ENCODE data around the gene INTS6L.
"Not testable (repeated sequence)": the region's sequence is repeated elsewhere in the genome, so short reads cannot be mapped to it uniquely, and the experiment has no call there.

Gene INTS6L

DNA sequence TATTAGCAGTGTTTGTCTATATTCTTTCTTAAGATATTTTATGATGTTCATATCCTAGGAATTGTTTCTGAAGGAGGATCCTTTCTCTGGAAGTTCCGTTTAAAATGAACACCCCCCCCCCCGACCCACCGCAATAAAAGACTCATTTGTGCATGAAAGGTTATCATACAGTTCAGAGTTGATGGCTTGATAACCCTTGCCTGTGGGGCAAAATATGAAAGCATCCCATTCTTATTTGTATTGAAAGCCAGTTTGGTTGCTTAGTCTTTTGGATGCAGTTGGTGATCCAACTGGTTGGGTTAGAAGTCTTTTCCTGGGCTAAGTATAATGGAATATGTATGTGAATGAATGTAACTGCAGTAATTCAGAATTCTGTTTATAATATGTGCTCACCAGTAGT is 8.3 kb downstream of the INTS6L start:
- DNase-seq = no peak

DNA sequence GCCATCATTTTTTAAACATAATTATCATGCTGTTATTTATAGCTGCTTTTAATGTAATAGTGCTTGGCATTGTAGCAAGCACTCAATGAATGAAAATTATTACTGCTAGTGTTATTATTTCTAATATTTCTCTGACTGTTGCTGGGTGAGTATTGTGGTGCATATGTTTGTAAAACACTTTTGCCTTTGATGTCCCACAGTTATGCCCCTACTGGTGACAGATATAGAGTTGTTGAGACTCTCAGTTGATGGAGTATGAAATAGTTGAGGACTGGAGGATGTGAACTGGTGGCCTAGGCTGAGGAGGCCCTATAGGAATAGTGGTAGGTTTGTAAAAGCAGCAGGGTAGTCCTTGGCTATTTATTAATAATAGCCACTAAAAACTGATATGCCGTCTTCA is 9.6 kb downstream of the INTS6L start:
- no peak for DNase-seq

DNA sequence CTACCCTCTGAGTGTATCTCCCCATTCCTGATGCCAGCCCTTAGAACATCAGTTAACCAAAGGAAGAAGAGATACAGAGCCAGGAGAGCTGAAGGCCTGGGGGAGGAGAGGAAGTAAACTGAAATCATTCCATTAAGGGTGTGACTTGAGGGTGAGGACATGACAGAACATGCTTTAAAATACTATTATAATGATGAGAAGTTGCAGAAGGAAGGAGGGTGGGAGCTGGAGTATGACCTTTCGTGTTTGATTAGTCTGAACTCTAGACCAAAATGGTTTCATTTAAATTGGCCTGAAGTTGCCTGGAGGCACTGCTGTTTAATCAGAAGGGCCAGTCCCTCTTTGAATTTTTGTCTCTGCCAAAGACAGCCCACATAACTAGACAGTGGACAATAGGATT is 11.4 kb downstream of the INTS6L start:
- no peak for DNase-seq

- DNase-seq = no peak
Measured at GRCh38 chrX:135535077-135535940, 14.8 kb downstream of the INTS6L start.

DNA sequence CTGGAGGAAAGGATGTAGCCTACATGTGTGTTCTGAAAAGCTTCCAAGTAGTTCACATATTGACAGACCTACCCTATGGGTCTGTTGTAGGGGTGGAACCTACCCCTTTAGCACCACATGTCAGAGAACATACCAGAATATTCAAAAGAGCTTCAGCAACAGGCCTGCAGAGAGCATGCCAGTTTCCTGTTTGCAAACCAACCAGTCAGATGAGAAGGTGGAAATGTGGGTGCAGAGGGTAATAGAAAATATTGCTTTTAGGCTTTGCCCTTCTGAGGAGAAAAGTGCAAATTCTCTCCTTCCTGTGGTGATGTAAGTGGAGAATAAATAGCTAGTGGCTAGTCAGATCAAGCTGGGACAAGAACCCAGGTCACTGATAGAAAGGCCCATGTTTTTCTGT is 16.4 kb downstream of the INTS6L start:
- DNase-seq = no peak

DNA sequence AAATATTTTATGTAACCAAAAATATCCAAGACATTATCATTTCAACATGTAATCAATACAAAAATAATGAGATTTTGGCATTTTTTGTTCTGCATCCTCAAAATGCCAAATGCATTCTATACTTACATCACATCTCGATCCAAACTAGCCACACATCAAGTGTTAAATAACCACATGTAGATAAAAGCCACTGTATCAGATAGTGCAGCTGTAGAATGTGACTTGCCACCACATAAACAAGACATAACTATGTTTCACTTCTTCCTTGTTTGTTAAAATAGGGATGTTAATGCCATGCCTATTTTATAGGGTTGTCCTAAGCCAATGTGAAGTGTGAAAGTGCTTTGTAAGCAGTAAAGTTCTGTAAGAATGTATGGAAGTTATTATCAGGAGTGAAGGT is 20.9 kb downstream of the INTS6L start:
- no peak for DNase-seq

DNA sequence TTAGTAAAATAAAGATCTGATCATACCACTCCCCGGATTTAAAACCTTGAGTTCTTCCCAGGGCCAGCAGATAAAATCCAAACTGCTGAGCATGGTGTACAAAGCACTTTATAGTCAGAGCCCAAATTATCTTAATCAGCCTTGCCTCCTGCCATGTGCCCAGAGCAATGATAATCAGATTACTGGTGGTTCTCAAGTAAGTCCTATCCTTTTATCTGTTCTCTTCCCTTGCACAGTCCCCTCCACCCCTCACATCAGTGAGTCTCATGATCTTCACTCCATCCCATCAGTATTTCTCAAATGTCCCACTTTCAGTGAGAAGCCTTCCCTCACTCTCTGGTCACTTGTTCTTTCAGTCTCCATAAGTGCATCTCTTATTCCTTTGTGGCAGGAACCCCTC is 22.7 kb downstream of the INTS6L start:
- DNase-seq = no peak

DNA sequence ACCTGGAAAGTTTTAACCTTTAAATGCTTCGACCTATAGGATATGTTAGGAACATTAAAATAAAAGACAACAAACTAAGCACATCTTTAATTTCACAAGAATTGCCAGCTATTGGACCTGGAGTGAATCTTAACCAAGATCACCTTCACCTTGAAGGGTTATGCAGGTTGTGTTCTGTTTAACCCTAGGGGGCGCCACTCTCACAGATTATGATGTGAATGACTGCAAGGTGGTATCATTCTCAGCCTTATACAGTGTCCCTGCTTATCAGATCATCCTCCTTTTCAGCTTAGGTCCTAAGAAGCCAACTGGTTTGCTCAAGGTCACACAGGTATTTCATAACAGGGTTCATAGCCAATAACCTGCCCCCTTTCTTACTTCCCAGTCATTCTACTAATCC is 23.5 kb downstream of the INTS6L start:
- peak; percentile 0 for DNase-seq

DNA sequence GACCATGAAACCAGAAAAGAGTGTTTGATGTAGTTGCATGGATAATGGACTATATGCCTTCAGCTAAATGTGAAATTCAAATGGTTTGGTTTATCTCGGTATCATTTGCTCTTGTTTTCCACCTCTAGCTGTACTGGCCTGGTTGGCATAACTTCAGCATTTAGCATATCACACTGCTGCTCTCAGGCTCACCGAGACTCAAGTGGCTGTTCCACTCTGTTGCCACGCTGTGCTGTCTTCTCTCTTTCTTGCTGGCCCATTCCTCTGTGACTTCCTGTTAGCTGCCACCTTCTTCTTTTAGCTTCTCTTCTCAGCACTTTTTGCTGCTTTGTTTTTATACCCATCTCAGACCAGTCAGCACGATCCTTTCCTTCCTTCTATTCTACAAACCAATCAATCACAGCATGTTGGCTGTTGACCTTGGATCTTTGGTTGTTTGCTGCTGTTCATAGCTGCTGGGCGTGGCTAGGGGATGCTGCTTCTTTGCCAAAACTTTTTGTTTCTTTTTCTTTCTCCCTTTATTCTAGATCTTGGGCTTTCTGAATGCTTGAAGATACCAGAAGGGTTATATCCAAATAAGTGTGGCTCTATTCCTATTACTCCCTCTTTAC is 24.0 kb downstream of the INTS6L start:
- no peak for DNase-seq

DNA sequence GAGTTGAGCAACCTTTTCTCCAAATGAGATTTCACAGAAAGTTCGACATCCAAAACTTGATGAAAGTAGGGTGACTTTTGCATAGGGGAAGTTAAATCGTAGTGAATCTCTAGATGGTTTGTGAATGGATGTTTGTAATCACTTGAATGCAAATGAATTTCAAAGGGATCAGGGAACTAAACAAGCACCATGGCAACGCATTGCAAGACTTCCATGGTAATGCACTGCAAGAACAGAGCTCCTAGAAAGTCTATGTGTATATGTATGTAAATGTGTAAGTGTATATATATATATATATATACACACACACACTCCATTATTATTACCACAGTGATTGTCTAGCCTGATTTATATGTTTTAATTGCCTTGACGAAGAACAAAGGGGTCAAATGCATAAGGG is 27.3 kb downstream of the INTS6L start:
- no peak for DNase-seq

DNA sequence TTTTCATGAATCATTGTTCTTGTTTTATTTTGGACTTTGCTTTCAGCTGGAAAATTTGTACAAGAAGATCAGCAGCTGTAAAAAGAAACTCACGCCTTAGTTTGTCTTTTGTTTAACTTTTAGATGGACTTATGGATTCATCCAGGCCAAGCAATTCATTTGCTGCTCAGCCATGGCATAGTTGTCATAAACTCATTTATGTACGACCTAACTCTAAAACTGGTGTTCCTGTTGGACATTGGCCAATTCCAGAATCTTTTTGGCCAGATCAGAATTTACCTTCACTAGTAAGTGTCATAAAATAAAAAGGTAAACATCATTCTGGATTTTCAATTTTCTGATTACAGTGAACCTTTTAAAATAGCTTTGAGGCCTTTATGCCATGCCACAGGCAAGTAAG is 29.1 kb downstream of the INTS6L start:
- no peak for DNase-seq

DNA sequence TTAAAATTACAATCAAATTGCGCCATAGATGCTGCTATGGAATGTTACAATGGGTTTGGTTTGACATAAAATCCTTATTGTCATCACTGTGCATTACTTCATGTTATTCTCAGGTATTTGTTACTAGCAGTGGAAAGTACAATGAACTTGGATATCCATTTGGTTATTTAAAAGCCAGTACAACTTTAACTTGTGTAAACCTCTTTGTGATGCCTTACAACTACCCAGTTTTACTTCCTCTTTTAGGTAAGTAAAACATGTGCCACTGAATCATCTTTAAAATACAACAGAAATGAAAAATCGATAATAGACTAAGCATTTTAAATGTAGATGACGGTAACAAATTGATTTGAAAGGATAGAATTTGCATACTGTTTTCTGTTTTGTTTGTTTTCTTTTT is 35.6 kb downstream of the INTS6L start:
- no peak for DNase-seq

- DNase-seq = no peak
Measured at GRCh38 chrX:135557344-135557743, 36.9 kb downstream of the INTS6L start.

GRCh38 chrX:135572436-135572835 is 52.0 kb downstream of the INTS6L start:
- DNase-seq = no peak

DNA sequence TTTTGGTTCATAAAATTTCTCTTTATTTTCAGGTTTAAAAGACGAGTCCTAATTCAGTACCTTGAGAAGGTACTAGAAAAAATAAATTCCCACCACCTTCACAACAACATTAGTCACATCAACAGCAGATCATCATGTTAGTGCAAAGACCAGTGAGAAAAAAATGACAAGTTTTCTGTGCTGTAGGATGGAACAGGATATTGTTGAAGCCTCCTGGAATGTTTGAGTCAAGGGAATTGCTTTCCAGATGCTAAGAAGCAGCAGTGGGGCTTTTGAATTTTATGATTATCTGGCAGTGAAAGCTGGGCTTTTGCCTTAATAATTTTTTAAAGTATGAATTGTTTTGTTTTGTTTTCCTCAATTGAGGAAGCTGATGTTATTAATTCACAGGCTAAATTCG is 61.0 kb downstream of the INTS6L start:
- DNase-seq = no peak

DNA sequence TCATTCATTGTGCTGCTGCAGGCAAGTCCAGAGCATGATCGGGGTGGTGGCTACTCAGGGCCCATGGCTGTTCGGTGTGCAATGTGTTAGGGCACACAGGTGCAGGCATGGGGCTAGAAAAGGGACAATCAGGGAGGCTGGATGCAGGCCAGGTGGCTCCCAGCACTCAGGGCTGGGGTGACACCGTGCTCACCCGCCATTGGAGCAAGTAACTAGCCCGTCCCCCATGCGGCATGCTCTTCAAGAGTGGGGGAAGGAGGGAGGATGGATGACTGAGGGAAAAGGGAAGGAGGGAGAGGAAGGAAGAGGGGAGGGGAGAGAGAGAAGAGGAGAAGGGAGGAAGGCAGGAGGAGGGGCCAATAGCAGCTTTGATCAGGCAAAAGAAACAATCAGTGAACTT is 64.7 kb downstream of the INTS6L start:
- no peak for DNase-seq

DNA sequence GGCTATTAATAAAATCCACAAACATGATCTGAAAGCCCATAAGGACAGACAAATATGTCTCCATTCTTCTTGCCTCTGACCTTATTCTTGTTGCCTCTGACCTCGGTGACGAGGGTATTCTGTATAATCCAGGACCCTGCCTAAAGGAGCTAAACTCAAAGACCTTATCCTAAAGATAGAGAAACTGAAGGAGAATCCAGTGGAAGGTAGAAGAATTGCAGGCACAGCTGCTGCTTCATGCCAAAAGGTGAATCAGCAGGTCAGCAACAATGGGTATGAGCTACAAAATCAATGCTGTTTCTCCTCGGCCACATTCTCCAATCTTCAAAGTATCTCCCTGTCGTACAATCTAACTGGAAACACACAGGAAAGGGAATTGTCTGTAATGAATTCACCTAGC is 71.4 kb downstream of the INTS6L start:
- no peak for DNase-seq

GRCh38 chrX:135594049-135594448 is 73.6 kb downstream of the INTS6L start:
- DNase-seq = not testable (repeated sequence)

- DNase-seq = not testable (repeated sequence)
Measured at GRCh38 chrX:135594453-135594852, 74.0 kb downstream of the INTS6L start.

GRCh38 chrX:135595543-135595942 is 75.1 kb downstream of the INTS6L start:
- no peak for DNase-seq

DNA sequence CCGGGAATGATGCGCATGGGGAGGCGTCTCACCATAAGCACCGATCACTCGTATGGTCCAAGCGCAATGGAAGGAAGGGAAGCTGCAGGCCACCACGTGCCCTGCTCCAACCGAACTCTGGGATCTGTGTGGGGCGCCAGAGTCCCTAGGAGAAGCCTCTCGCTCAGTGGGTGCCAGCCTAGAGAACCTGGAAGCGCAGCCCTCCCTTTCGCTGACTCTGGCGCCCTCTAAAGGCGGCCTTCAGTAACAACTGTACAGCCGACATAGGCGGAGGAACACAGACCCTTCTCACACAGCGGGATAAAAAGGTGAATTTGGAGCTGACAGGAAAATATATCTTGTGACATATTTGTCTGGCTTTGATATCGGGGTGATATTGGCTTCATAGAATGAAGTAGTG is 76.0 kb downstream of the INTS6L start:
- DNase-seq = peak; percentile 15

DNA sequence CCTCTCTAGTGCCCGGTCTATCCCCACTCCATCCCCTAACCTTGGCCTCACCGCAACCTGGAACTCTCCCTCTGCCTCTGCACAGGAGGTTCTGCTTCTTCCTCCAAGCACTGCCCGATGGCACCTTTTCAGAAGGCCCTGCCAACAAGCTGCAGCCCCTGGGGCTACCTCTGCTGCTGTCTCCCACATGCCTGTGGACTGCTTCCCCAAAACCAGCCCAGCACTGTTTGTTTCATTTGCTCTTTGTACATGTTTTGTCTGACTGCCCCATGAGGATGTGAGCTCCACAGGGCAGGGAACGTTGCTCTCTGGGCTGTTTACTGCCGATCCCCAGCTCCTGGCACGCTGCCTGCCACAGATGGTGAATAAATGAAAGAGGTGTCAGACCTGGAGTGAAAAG is 85.4 kb downstream of the INTS6L start:
- no peak for DNase-seq

GRCh38 chrX:135624408-135625204 is 104.1 kb downstream of the INTS6L start:
- DNase-seq = not testable (repeated sequence)

DNA sequence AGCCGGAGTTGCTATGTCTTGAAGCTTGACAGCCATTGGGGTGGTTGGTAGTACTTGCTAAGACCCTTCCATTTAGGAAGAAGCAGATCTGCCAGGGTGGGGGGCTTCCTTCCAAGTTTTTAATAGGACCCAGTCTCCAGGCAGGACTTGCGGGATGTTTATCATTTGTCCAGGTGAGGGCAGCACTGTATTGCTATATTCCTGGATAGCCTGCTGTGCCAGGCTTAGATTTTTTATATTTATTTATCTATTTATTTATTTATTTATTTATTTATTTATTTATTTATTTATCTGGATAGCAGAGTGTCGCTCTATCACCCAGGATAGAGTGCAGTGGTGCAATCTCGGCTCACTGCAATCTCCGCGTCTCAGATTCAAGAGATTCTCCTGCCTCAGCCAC is 105.5 kb downstream of the INTS6L start:
- peak; percentile 5 for DNase-seq
